Tibial nerve (tissue), 4 donors: ENCODE results near the gene MRM1.

Source experiments
- EP300 ChIP-seq, 2 donors: sonication (generic); formaldehyde crosslinking; IDR thresholded peaks; one replicate each; pipeline ENCODE4 v1.6.1; 2017; ENCODE audit warnings: antibody characterized with exemption in 2 of 2, mild to moderate bottlenecking in 1 of 2
- POLR2A ChIP-seq, 2 donors: fragments of 450-650 bp; IDR thresholded peaks; one replicate each; pipeline ENCODE4 v1.6.1; 2017; ENCODE audit warnings: antibody characterized with exemption in 2 of 2, mild to moderate bottlenecking in 2 of 2, moderate library complexity in 2 of 2
- TF ChIP-seq, protein P1 (sequence below), 5 experiments: fragments of 200-600 bp in 3 of 5; fragments of 450-650 bp in 2 of 5; sonication (generic) in 3 of 5; IDR thresholded peaks; one replicate each; pipeline ENCODE4 v1.5.1; 2016 to 2019; ENCODE audit warnings: antibody characterized with exemption in 5 of 5, mild to moderate bottlenecking in 3 of 5, moderate library complexity in 2 of 5

DNA sequence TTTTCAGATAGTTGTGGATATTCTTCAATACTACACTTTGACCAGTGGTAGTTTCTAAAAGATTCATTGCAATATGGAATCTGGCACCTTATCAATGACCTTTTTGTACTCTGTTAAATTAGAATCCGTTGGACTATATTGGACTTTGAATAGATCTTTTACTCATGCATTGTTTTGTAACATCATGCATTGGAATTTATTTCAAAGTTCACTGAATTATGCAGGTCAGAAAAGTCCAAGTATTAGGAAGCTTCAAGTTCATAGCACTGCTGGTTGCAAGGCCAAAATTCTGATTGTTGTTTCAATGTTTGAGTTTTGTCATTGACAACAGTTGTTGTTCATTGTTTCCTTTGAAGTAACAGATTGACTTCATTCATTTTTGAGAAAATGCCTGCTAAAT is 17.6 kb upstream of the MRM1 start:
- TF ChIP-seq EP300 (IDR thresholded peaks at IDR 0.05) (no peak), POLR2A (IDR thresholded peaks at IDR 0.05) (no peak)
- TF ChIP-seq, protein P1, sequence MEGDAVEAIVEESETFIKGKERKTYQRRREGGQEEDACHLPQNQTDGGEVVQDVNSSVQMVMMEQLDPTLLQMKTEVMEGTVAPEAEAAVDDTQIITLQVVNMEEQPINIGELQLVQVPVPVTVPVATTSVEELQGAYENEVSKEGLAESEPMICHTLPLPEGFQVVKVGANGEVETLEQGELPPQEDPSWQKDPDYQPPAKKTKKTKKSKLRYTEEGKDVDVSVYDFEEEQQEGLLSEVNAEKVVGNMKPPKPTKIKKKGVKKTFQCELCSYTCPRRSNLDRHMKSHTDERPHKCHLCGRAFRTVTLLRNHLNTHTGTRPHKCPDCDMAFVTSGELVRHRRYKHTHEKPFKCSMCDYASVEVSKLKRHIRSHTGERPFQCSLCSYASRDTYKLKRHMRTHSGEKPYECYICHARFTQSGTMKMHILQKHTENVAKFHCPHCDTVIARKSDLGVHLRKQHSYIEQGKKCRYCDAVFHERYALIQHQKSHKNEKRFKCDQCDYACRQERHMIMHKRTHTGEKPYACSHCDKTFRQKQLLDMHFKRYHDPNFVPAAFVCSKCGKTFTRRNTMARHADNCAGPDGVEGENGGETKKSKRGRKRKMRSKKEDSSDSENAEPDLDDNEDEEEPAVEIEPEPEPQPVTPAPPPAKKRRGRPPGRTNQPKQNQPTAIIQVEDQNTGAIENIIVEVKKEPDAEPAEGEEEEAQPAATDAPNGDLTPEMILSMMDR (IDR thresholded peaks at IDR 0.05) = no peak
